MM.1S (cell line): ENCODE data around the gene CLIC5.

Source experiments
- DNase-seq: peaks from one replicate; pipeline ENCODE4 v3.0.0-alpha.2; 2015
- H2AFZ ChIP-seq: fragments of 300-600 bp; sonication (generic); 2 replicates; pipeline ENCODE4 v1.6.0; 2016; ENCODE audit warnings: antibody characterized with exemption, low read length
- H3F3A ChIP-seq: fragments of 300-600 bp; sonication (generic); 2 replicates; pipeline ENCODE4 v1.6.1; 2016; ENCODE audit warnings: mild to moderate bottlenecking, antibody characterized with exemption, low read length, moderate library complexity, mixed read lengths; ENCODE audit not compliant: insufficient read depth
- H3K27ac ChIP-seq: fragments of 300-600 bp; sonication (generic); 2 replicates; pipeline ENCODE4 v1.5.1; 2016; ENCODE audit warnings: mild to moderate bottlenecking, low read length
- H3K27me3 ChIP-seq: fragments of 300-600 bp; sonication (generic); replicated peaks from 2 replicates; pipeline ENCODE4 v1.6.0; 2016; ENCODE audit warnings: low read length; ENCODE audit not compliant: insufficient read depth
- H3K36me3 ChIP-seq: fragments of 300-600 bp; sonication (generic); replicated peaks from 2 replicates; pipeline ENCODE4 v1.6.1; 2016; ENCODE audit warnings: mild to moderate bottlenecking, low read length, mixed read lengths; ENCODE audit not compliant: insufficient read depth
- H3K4me1 ChIP-seq: fragments of 300-600 bp; sonication (generic); 2 replicates; pipeline ENCODE4 v1.6.1; 2016; ENCODE audit warnings: low read length, mixed read lengths
- H3K4me2 ChIP-seq: fragments of 300-600 bp; sonication (generic); 2 replicates; pipeline ENCODE4 v1.6.0; 2016; ENCODE audit warnings: low read depth, low read length
- H3K4me3 ChIP-seq: fragments of 300-600 bp; sonication (generic); 2 replicates; pipeline ENCODE4 v1.5.1; 2016; ENCODE audit warnings: low read length, mixed read lengths
- H3K79me2 ChIP-seq: fragments of 300-600 bp; sonication (generic); 2 replicates; pipeline ENCODE4 v1.6.1; 2016; ENCODE audit warnings: mixed run types, low read length, mixed read lengths
- H3K9ac ChIP-seq: fragments of 300-600 bp; sonication (generic); 2 replicates; pipeline ENCODE4 v1.6.1; 2016; ENCODE audit warnings: low read length, mixed read lengths
- H3K9me2 ChIP-seq: fragments of 300-600 bp; sonication (generic); replicated peaks from 2 replicates; pipeline ENCODE4 v1.6.1; 2016; ENCODE audit warnings: mild to moderate bottlenecking, low read length, mixed read lengths; ENCODE audit not compliant: insufficient read depth
- H3K9me3 ChIP-seq: fragments of 300-600 bp; sonication (generic); replicated peaks from 2 replicates; pipeline ENCODE4 v1.6.1; 2016; ENCODE audit warnings: mild to moderate bottlenecking, low read length, mixed read lengths; ENCODE audit not compliant: insufficient read depth
- H4K20me1 ChIP-seq: fragments of 300-600 bp; sonication (generic); 2 replicates; pipeline ENCODE4 v1.6.1; 2016; ENCODE audit warnings: mild to moderate bottlenecking, low read length, moderate library complexity, mixed read lengths; ENCODE audit not compliant: insufficient read depth
- EZH2 ChIP-seq: fragments of 300-600 bp; sonication (generic); optimal IDR thresholded peaks from 2 replicates; pipeline ENCODE3; 2017; ENCODE audit warnings: low read depth, mild to moderate bottlenecking, antibody characterized with exemption, low read length, mixed read lengths
- EZH2phosphoT487 ChIP-seq: fragments of 300-600 bp; sonication (generic); IDR thresholded peaks from 2 replicates; pipeline ENCODE4 v1.6.1; 2018; ENCODE audit warnings: antibody characterized with exemption, low read length
- TF ChIP-seq, protein P1 (sequence below): fragments of 300-600 bp; sonication (generic); IDR thresholded peaks from 2 replicates; pipeline ENCODE4 v1.5.1; 2016; ENCODE audit warnings: antibody characterized with exemption, low read length, mixed read lengths

CLIC5 gene

DNA sequence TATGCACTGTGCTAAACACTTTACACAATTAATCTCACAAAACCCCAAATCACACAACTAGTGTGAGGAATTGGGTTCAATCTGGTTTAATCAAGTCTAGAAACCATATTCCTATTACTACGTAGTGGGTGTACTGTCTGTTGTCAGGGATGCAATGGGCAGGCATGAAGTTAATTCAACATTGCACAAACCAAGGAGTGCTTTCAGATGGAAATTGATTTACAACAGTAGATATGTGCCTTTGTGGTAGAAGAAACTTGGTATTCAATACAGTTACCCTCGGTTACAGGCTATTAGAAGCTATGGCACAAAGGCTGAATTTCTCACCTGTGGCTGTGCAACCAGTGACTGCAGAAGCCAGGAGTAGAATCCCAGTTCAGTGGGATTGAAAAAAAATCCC, 157.8 kb downstream of the CLIC5 start:
- H3K4me2 ChIP-seq = no peak overlapping the region
- H3F3A ChIP-seq = no peaks in the 10 kb centered on the region
- H4K20me1 ChIP-seq = no peaks in the 10 kb centered on the region
- no peak overlapping the region for H3K9ac ChIP-seq
- no peak overlapping the region for H3K4me3 ChIP-seq
- no peaks in the 10 kb centered on the region for H3K9me2 ChIP-seq
- no peaks in the 10 kb centered on the region for H3K27me3 ChIP-seq
- H3K27ac ChIP-seq = no peak overlapping the region
- no peaks in the 10 kb centered on the region for H3K9me3 ChIP-seq
- no peak for DNase-seq
- H3K79me2 ChIP-seq = no peaks in the 10 kb centered on the region
- H3K4me1 ChIP-seq = no peaks in the 10 kb centered on the region
- no peak for TF ChIP-seq EZH2phosphoT487
- TF ChIP-seq, protein P1, sequence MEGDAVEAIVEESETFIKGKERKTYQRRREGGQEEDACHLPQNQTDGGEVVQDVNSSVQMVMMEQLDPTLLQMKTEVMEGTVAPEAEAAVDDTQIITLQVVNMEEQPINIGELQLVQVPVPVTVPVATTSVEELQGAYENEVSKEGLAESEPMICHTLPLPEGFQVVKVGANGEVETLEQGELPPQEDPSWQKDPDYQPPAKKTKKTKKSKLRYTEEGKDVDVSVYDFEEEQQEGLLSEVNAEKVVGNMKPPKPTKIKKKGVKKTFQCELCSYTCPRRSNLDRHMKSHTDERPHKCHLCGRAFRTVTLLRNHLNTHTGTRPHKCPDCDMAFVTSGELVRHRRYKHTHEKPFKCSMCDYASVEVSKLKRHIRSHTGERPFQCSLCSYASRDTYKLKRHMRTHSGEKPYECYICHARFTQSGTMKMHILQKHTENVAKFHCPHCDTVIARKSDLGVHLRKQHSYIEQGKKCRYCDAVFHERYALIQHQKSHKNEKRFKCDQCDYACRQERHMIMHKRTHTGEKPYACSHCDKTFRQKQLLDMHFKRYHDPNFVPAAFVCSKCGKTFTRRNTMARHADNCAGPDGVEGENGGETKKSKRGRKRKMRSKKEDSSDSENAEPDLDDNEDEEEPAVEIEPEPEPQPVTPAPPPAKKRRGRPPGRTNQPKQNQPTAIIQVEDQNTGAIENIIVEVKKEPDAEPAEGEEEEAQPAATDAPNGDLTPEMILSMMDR = no peak
- TF ChIP-seq EZH2 = no peak
- H3K36me3 ChIP-seq = no peaks in the 10 kb centered on the region
- no peak overlapping the region for H2AFZ ChIP-seq

DNA sequence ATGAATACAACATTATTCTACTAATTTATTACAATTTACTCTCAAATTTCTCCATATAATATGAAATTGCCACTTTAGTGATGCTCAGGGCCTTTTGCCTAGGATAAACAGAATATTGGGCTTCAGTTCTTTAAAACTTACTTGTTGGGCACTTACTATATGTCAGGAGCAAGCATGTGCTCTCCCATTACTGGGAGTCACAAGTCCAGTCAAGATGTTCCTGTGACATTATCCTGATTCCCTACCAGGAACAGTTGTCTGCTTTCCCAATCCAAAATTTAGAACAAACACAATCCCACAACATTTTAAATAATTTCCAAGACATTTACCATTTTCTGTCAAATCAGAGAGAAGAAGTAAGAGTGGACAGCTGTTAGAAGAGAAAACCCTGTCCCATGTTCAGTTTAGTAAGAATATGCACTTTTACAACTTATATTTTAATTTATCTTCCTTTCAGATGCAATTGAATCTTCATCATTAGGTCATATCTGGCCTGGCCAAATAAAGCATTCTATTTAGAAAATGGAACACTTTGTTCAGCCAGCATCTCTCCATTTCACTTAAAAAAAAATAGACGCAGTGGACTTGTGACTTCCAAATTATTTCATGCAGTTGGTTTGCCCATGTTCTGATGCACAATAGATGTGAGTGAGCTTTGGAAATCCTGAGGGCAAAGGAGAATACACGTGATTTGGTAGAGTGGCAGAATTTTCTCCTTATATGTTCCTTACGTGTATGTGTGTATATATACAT, 159.8 kb downstream of the CLIC5 start:
- H3F3A ChIP-seq = no peaks in the 10 kb centered on the region
- H2AFZ ChIP-seq = no peak overlapping the region
- H3K4me1 ChIP-seq = no peaks in the 10 kb centered on the region
- H3K9me2 ChIP-seq = no peaks in the 10 kb centered on the region
- H3K9ac ChIP-seq = no peak overlapping the region
- H3K27ac ChIP-seq = no peak overlapping the region
- no peaks in the 10 kb centered on the region for H4K20me1 ChIP-seq
- H3K36me3 ChIP-seq = no peaks in the 10 kb centered on the region
- H3K4me2 ChIP-seq = no peak overlapping the region
- DNase-seq = no peak
- H3K9me3 ChIP-seq = no peaks in the 10 kb centered on the region
- no peaks in the 10 kb centered on the region for H3K79me2 ChIP-seq
- H3K27me3 ChIP-seq = no peaks in the 10 kb centered on the region
- no peak for TF ChIP-seq EZH2
- TF ChIP-seq EZH2phosphoT487 = no peak
- no peak overlapping the region for H3K4me3 ChIP-seq

DNA sequence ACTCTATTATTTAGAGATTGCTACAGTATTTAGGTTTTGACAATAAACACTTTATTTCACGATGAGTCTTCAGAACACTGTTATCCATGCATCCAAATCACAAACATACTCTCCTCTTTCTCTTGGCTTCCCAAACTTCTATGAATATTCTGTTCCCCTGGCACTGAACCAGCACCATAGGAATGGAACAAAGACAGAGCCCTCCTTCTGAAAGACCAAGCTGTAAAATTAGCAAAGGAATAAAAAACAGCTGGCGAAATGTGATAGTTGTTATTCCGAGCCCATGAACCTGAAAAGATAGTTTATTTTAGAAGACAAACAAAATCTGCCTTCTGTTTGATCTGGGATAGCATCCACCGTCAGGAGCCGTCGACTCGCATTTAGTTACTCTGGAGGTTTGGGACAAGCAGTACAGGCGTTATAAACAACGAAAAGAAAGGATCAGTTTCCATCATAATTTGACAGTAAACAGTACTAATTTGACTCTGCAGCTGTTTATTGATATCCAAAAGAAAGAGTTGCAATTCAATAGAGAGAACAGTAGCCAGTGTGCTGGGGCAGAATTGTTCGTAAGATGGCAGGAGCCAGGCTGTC, 161.4 kb downstream of the CLIC5 start:
- Histone ChIP-seq H3F3A (no peaks in the 10 kb centered on the region), H4K20me1 (no peaks in the 10 kb centered on the region), H3K27ac (no peak overlapping the region), H3K4me3 (no peak overlapping the region), H3K4me1 (no peaks in the 10 kb centered on the region), H2AFZ (no peak overlapping the region), H3K9me2 (no peaks in the 10 kb centered on the region), H3K9ac (no peak overlapping the region), H3K27me3 (no peaks in the 10 kb centered on the region), H3K36me3 (no peaks in the 10 kb centered on the region), H3K9me3 (no peaks in the 10 kb centered on the region), H3K79me2 (no peaks in the 10 kb centered on the region), H3K4me2 (no peak overlapping the region)
- no peak for TF ChIP-seq EZH2
- TF ChIP-seq, protein P1 = no peak
- TF ChIP-seq EZH2phosphoT487 = no peak
- no peak for DNase-seq

DNA sequence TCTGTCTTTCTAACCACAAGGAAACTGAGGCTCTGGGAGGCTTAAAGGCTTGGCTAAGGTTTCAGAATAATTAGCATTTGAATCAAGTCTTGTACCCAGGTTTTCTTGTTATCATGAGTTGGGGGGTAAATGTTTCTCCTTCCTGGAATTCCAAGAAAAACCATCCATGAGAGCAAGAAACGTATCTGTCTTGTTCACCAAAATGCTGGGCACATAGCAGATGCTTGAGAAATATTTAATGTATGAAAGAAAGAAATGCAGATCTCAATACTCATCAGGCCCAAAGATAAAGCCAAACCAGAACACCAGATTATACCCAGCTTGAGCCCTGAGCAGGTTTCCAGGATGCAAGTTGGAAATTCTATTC, 164.6 kb downstream of the CLIC5 start:
- no peak overlapping the region for H3K9ac ChIP-seq
- H3K4me3 ChIP-seq = no peak overlapping the region
- TF ChIP-seq EZH2 = no peak
- no peaks in the 10 kb centered on the region for H3F3A ChIP-seq
- H3K27me3 ChIP-seq = no peaks in the 10 kb centered on the region
- no peaks in the 10 kb centered on the region for H3K79me2 ChIP-seq
- no peak for DNase-seq
- no peak overlapping the region for H2AFZ ChIP-seq
- H3K4me1 ChIP-seq = no peaks in the 10 kb centered on the region
- no peak overlapping the region for H3K4me2 ChIP-seq
- no peak overlapping the region for H3K27ac ChIP-seq
- no peaks in the 10 kb centered on the region for H3K9me3 ChIP-seq
- H3K9me2 ChIP-seq = no peaks in the 10 kb centered on the region
- no peaks in the 10 kb centered on the region for H4K20me1 ChIP-seq
- H3K36me3 ChIP-seq = no peaks in the 10 kb centered on the region
